B cell (primary cell): Measurements from ENCODE around the gene FAM25G.
"Not testable (repeated sequence)": the region's sequence is repeated elsewhere in the genome, so short reads cannot be mapped to it uniquely, and the experiment has no call there.

Source experiments
- EZH2 ChIP-seq: IDR thresholded peaks from 2 replicates; pipeline ENCODE4 v1.6.1; 2012; ENCODE audit warnings: borderline replicate concordance, low read depth, mild to moderate bottlenecking, moderate library complexity, low read length; ENCODE audit not compliant: insufficient read depth, poor library complexity, severe bottlenecking
- TF ChIP-seq, protein P1 (sequence below): fragments of 200-600 bp; IDR thresholded peaks from one replicate; pipeline ENCODE4 v1.8.0; 2022; ENCODE audit warnings: antibody characterized with exemption, mild to moderate bottlenecking

DNA sequence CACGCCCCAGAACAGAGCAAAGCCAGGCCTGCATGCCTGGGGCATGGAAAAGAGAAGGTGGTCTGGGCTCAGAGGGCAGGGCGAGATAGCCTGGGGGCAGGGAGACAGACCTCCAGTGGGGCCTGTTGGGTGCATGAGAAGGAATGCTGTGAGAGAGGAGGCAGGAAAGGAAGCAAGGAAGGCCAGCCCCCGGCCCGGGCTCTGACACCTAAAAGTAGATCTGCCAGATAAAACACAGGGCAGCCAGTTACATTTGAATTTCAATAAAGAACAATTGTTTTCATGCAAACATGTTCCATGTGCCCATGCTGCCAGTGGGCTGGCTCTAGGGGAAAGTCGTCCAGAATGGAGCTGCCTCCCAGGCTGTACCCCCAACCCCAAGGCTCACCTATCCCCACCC is 13.4 kb downstream of the FAM25G start:
- TF ChIP-seq, protein P1, sequence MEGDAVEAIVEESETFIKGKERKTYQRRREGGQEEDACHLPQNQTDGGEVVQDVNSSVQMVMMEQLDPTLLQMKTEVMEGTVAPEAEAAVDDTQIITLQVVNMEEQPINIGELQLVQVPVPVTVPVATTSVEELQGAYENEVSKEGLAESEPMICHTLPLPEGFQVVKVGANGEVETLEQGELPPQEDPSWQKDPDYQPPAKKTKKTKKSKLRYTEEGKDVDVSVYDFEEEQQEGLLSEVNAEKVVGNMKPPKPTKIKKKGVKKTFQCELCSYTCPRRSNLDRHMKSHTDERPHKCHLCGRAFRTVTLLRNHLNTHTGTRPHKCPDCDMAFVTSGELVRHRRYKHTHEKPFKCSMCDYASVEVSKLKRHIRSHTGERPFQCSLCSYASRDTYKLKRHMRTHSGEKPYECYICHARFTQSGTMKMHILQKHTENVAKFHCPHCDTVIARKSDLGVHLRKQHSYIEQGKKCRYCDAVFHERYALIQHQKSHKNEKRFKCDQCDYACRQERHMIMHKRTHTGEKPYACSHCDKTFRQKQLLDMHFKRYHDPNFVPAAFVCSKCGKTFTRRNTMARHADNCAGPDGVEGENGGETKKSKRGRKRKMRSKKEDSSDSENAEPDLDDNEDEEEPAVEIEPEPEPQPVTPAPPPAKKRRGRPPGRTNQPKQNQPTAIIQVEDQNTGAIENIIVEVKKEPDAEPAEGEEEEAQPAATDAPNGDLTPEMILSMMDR = not testable (repeated sequence)
- TF ChIP-seq EZH2 = not testable (repeated sequence)
